SH-SY5Y (cell line): Measurements from ENCODE around the gene GLDC.
A peak's percentile ranks its signal among the peaks of the same experiment; 100 is the strongest.

Experiments used
- GATA2 ChIP-seq: IDR thresholded peaks from 2 replicates; pipeline ENCODE4 v1.6.1; 2011; ENCODE audit warnings: mild to moderate bottlenecking, low read depth, low read length
- GATA3 ChIP-seq: IDR thresholded peaks from 2 replicates; pipeline ENCODE4 v1.6.1; 2011; ENCODE audit warnings: low read depth, mild to moderate bottlenecking, low read length, moderate library complexity

DNA sequence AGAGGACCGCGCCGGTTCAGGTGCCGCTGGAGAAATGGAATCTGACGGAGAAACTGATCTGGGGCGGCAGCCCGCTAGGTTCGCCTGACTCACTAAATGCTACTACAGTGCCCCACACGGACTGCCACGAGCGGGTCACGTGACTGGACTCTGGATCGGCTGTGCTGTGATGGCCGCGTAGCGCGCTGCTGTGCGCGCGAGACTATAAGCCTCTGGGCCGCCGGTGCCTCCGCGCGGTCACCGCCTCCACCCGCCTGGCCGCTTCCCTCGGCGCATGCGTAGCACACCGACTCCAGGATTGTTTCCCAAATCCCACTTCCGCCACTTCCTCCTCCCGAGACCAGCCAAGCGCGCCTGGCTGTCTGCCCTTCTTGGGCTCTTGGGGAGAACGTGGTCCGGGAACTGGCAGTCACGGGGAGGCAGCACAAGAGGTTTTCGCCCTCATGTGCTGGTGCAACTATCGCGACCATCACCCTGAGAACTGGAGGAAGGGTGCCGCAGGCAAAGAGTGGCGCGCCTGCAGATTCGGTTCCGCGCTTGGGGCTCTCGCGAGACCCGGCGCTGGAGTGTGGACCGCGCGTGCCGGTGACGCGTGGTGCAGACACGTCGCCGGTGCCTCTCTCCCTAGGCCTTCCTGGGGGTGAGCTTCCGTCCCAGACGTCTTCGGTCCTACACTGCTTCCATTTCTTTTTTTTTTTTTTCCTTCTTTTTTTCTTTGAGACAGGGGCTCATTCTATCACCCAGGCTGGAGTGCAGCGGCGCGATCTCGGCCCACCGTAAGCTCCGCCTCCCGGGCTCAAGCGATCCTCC lies 35.8 kb upstream of the GLDC start:
- peak; percentile 19; the same call in 1 of the 2 replicates for TF ChIP-seq GATA2
- no peak for TF ChIP-seq GATA3
